Measurements from ENCODE around the gene UBE2J2. TPM values are rescaled to one million over a fixed set of nuclear protein-coding genes. Genes with fewer than 3 reads are reported as not detected.

The UBE2J2 gene
- total RNA-seq, 1 donor from 2014 or later, result 76.0 TPM

GRCh38 chr1:1282998-1283397 lies 9.3 kb upstream of the UBE2J2 start:
- intact Hi-C loops (cut with micrococcal nuclease), result no loop called here

GRCh38 chr1:1281533-1282321 lies 8.1 kb upstream of the UBE2J2 start:
- intact Hi-C loops (cut with micrococcal nuclease), result no loop called here

GRCh38 chr1:1280782-1281481 lies 7.3 kb upstream of the UBE2J2 start:
- intact Hi-C loops (cut with micrococcal nuclease), result no loop called here

- intact Hi-C loops (cut with micrococcal nuclease), result no loop called here
Measured at GRCh38 chr1:1279028-1279427, 5.4 kb upstream of the UBE2J2 start.

GRCh38 chr1:1278620-1279019 lies 5.0 kb upstream of the UBE2J2 start:
- intact Hi-C loops (cut with micrococcal nuclease), result no loop called here

- intact Hi-C loops (cut with micrococcal nuclease), result no loop called here
Measured at GRCh38 chr1:1275836-1276235, 2.2 kb upstream of the UBE2J2 start.

GRCh38 chr1:1274931-1275431 lies 1.3 kb upstream of the UBE2J2 start:
- intact Hi-C loops (cut with micrococcal nuclease), result no loop called here

GRCh38 chr1:1274299-1274930 lies 761 bp upstream of the UBE2J2 start:
- intact Hi-C loops (cut with micrococcal nuclease), result no loop called here

- intact Hi-C loops (cut with micrococcal nuclease), result loop anchor here (1.0 to 2.0 kb wide), 3 partner anchors 36 to 157 kb away; partner anchors contain the start of genes B3GALT6, C1orf159, PUSL1 and SDF4
Measured at GRCh38 chr1:1273209-1273511, 494 bp downstream of the UBE2J2 start.

- intact Hi-C loops (cut with micrococcal nuclease), result loop anchor here (1.0 to 2.0 kb wide), 3 partner anchors 36 to 156 kb away; partner anchors contain the start of genes B3GALT6, C1orf159, PUSL1 and SDF4
Measured at GRCh38 chr1:1272341-1273208, 1.1 kb downstream of the UBE2J2 start.

- intact Hi-C loops (cut with micrococcal nuclease), result no loop called here
Measured at GRCh38 chr1:1270813-1271212, 2.8 kb downstream of the UBE2J2 start.

- intact Hi-C loops (cut with micrococcal nuclease), result no loop called here
Measured at GRCh38 chr1:1268284-1268682, 5.4 kb downstream of the UBE2J2 start.

GRCh38 chr1:1267488-1268283 lies 6.0 kb downstream of the UBE2J2 start:
- intact Hi-C loops (cut with micrococcal nuclease), result no loop called here

GRCh38 chr1:1264868-1265272 lies 8.8 kb downstream of the UBE2J2 start:
- intact Hi-C loops (cut with micrococcal nuclease), result no loop called here

- intact Hi-C loops (cut with micrococcal nuclease), result no loop called here
Measured at GRCh38 chr1:1264026-1264425, 9.6 kb downstream of the UBE2J2 start.

- intact Hi-C loops (cut with micrococcal nuclease), result no loop called here
Measured at GRCh38 chr1:1262758-1263157, 10.9 kb downstream of the UBE2J2 start.

GRCh38 chr1:1262071-1262470 lies 11.6 kb downstream of the UBE2J2 start:
- intact Hi-C loops (cut with micrococcal nuclease), result no loop called here

- intact Hi-C loops (cut with micrococcal nuclease), result no loop called here
Measured at GRCh38 chr1:1260843-1261560, 12.7 kb downstream of the UBE2J2 start.

GRCh38 chr1:1259951-1260600 lies 13.6 kb downstream of the UBE2J2 start:
- intact Hi-C loops (cut with micrococcal nuclease), result no loop called here
